ENCODE results near the gene PICALM.

GRCh38 chr11:85989746-85990145 is 79.1 kb downstream of the PICALM start:
- no peak for TF ChIP-seq CTCF (IDR thresholded peaks at IDR 0.05)
- no peak for TF ChIP-seq POLR2A (IDR thresholded peaks at IDR 0.05)

All from testis (tissue), 2 donors.